GM23338 (cell line): Measurements from ENCODE around the gene CDK13. TPM values are rescaled to one million over a fixed set of nuclear protein-coding genes. Genes with fewer than 3 reads are reported as not detected.

ENCODE experiments used
- ATAC-seq: fragments of 200-7000 bp; cut with Tn5 transposase; 3 replicates; pipeline ENCODE4 v1.9.1; 2020
- DNase-seq: peaks from one replicate; pipeline ENCODE4 v3.0.0-alpha.2; 2015; ENCODE audit warnings: low spot score
- H2AFZ ChIP-seq: fragments of 200-600 bp; sonication (generic); 2 replicates; pipeline ENCODE4 v1.8.0; 2016; ENCODE audit warnings: antibody characterized with exemption, mild to moderate bottlenecking, moderate library complexity
- H3F3A ChIP-seq: fragments of 200-600 bp; sonication (generic); replicated peaks from 2 replicates; pipeline ENCODE4 v1.8.0; 2017; ENCODE audit warnings: antibody characterized with exemption, mixed run types, low read depth
- H3K27ac ChIP-seq: fragments of 200-600 bp; sonication (generic); 2 replicates; pipeline ENCODE4 v1.6.1; 2016; ENCODE audit warnings: low read depth
- H3K27me3 ChIP-seq: fragments of 200-600 bp; sonication (generic); 2 replicates; pipeline ENCODE4 v1.8.0; 2016; ENCODE audit warnings: mild to moderate bottlenecking, mixed run types, moderate library complexity; ENCODE audit not compliant: insufficient read depth
- H3K36me3 ChIP-seq: fragments of 200-600 bp; sonication (generic); 2 replicates; pipeline ENCODE4 v1.8.0; 2016; ENCODE audit warnings: mild to moderate bottlenecking; ENCODE audit not compliant: insufficient read depth
- H3K4me1 ChIP-seq: fragments of 200-600 bp; sonication (generic); 2 replicates; pipeline ENCODE4 v1.8.0; 2016; ENCODE audit warnings: mild to moderate bottlenecking, moderate library complexity; ENCODE audit not compliant: insufficient read depth
- H3K4me2 ChIP-seq: fragments of 200-600 bp; sonication (generic); 2 replicates; pipeline ENCODE4 v1.7.1; 2017; ENCODE audit warnings: mixed run types
- H3K4me3 ChIP-seq: fragments of 200-600 bp; sonication (generic); 2 replicates; pipeline ENCODE4 v1.6.1; 2016; ENCODE audit warnings: mixed run types
- H3K79me2 ChIP-seq: fragments of 200-600 bp; sonication (generic); replicated peaks from 2 replicates; pipeline ENCODE4 v1.8.0; 2017; ENCODE audit warnings: mild to moderate bottlenecking; ENCODE audit not compliant: insufficient read depth
- H3K9me2 ChIP-seq: fragments of 200-600 bp; sonication (generic); 2 replicates; pipeline ENCODE4 v1.8.0; 2017; ENCODE audit not compliant: insufficient read depth
- H4K20me1 ChIP-seq: fragments of 200-600 bp; sonication (generic); replicated peaks from 2 replicates; pipeline ENCODE4 v1.8.0; 2017; ENCODE audit warnings: mild to moderate bottlenecking; ENCODE audit not compliant: insufficient read depth
- H3K27ac Mint-ChIP-seq: 2 replicates; pipeline ENCODE4 v1.8.0; 2020; ENCODE audit warnings: inconsistent platforms, mild to moderate bottlenecking, moderate library complexity, mixed read lengths
- H3K27me3 Mint-ChIP-seq: 3 replicates; pipeline ENCODE4 v1.8.0; 2022; ENCODE audit warnings: low read depth, mild to moderate bottlenecking, moderate library complexity, mixed read lengths, inconsistent platforms; ENCODE audit not compliant: insufficient read depth, poor library complexity
- H3K36me3 Mint-ChIP-seq: 3 replicates; pipeline ENCODE4 v1.8.0; 2021; ENCODE audit warnings: low read depth, mild to moderate bottlenecking, inconsistent platforms, moderate library complexity, mixed read lengths
- H3K4me1 Mint-ChIP-seq: 3 replicates; pipeline ENCODE4 v1.8.0; 2020; ENCODE audit warnings: mild to moderate bottlenecking, inconsistent platforms, mixed read lengths
- H3K4me3 Mint-ChIP-seq: 3 replicates; pipeline ENCODE4 v1.8.0; 2021; ENCODE audit warnings: moderate library complexity, mild to moderate bottlenecking, inconsistent platforms, mixed read lengths
- H3K9me3 Mint-ChIP-seq: 3 replicates; pipeline ENCODE4 v1.8.0; 2020; ENCODE audit warnings: moderate library complexity, mild to moderate bottlenecking, inconsistent platforms, mixed read lengths
- CREB1 ChIP-seq: fragments of 250-450 bp; sonication (Bioruptor Pico); IDR thresholded peaks from 2 replicates; pipeline ENCODE4 v1.5.0; 2020; ENCODE audit warnings: low read depth, mild to moderate bottlenecking, moderate library complexity
- CTCF ChIP-seq, 2 experiments: fragments of 200-600 bp in 1 of 2; sonication (generic) in 1 of 2; conservative IDR thresholded peaks; 2 replicates each; pipeline versions ENCODE4 v1.5.1 to v1.6.1; 2016 to 2017; ENCODE audit warnings: antibody characterized with exemption in 2 of 2, low read depth in 2 of 2, mild to moderate bottlenecking in 2 of 2, moderate library complexity in 1 of 2
- ETS1 ChIP-seq: IDR thresholded peaks from 2 replicates; pipeline ENCODE4 v1.6.1; 2016; ENCODE audit warnings: antibody characterized with exemption
- EZH2 ChIP-seq: fragments of 200-600 bp; sonication (generic); IDR thresholded peaks from one replicate; pipeline ENCODE4 v1.8.0; 2017; ENCODE audit warnings: antibody characterized with exemption, mild to moderate bottlenecking, low read depth; ENCODE audit not compliant: unreplicated experiment
- EZH2phosphoT487 ChIP-seq: fragments of 200-600 bp; sonication (generic); IDR thresholded peaks from one replicate; pipeline ENCODE4 v1.8.1; 2018; ENCODE audit warnings: antibody characterized with exemption; ENCODE audit not compliant: unreplicated experiment
- JUNB ChIP-seq: IDR thresholded peaks from one replicate; pipeline ENCODE4 v1.6.1; 2016; ENCODE audit warnings: antibody characterized with exemption; ENCODE audit not compliant: unreplicated experiment
- NANOG ChIP-seq: IDR thresholded peaks from 2 replicates; pipeline ENCODE4 v1.6.1; 2016; ENCODE audit warnings: antibody characterized with exemption, borderline replicate concordance
- POLR2AphosphoS5 ChIP-seq: IDR thresholded peaks from 2 replicates; pipeline ENCODE4 v1.6.1; 2016; ENCODE audit warnings: antibody characterized with exemption, low read depth
- REST ChIP-seq: IDR thresholded peaks from one replicate; pipeline ENCODE4 v1.6.1; 2018; ENCODE audit warnings: antibody characterized with exemption; ENCODE audit not compliant: unreplicated experiment
- STAT1 ChIP-seq: IDR thresholded peaks from one replicate; pipeline ENCODE4 v1.6.1; 2016; ENCODE audit warnings: antibody characterized with exemption; ENCODE audit not compliant: unreplicated experiment
- ZNF114 ChIP-seq: fragments of 250-450 bp; sonication (Bioruptor Pico); IDR thresholded peaks from 2 replicates; pipeline ENCODE4 v1.5.0; 2020; ENCODE audit warnings: mild to moderate bottlenecking, moderate library complexity
- ZNF331 ChIP-seq: fragments of 250-450 bp; sonication (Bioruptor Pico); IDR thresholded peaks from 2 replicates; pipeline ENCODE4 v1.5.0; 2020; ENCODE audit warnings: low read depth, mild to moderate bottlenecking, moderate library complexity
- ZNF462 ChIP-seq: fragments of 250-450 bp; sonication (Bioruptor Pico); IDR thresholded peaks from 2 replicates; pipeline ENCODE4 v1.5.0; 2020; ENCODE audit warnings: mild to moderate bottlenecking, moderate library complexity
- polyA plus RNA-seq: library from polyadenylated mRNA; unstranded; fragments of >200 nt; fragmentation: Nextera tagmentation; extraction: Ambion mirVana; gene quantifications from 2 replicates; pipeline ENCODE4 v1.2.1, GENCODE V29; 2016
- total RNA-seq: library from RNA; depleted of rRNA; stranded (reverse); fragments of >200 nt; shearing (Covaris generic); gene quantifications from 2 replicates; pipeline ENCODE4 v1.2.3, GENCODE V29; 2014

CDK13 gene
- total and polyA plus RNA-seq, 2 experiments from 2014 or later, result 39.4 to 80.2 TPM

GRCh38 chr7:39969431-39969830 lies 19.4 kb downstream of the CDK13 start:
- DNase-seq (no peak), ATAC-seq (peak; percentile 55; the same call in 2 of the 3 replicates)
- Histone ChIP-seq H2AFZ (no peak overlapping the region), H3F3A (no peaks in the 10 kb centered on the region), H3K27me3 (no peaks in the 10 kb centered on the region), H4K20me1 (no peaks in the 10 kb centered on the region; the same call in 1 of the 2 replicates), H3K79me2 (peaks cover 99% of the 10 kb centered on the region), H3K4me1 (peaks cover 34% of the 10 kb centered on the region), H3K4me3 (no peak overlapping the region), H3K4me2 (peak overlapping the region; percentile 46), H3K27ac (peak overlapping the region; percentile 79), H3K9me2 (no peaks in the 10 kb centered on the region), H3K36me3 (no peaks in the 10 kb centered on the region)
- peaks cover 7% of the 10 kb centered on the region for H3K27me3 Mint-ChIP-seq
- H3K27ac Mint-ChIP-seq, result peak overlapping the region; percentile 93
- TF ChIP-seq ZNF462 (CRISPR knock-in tag) (no peak), ZNF114 (CRISPR knock-in tag) (no peak), ETS1 (no peak), REST (no peak), EZH2 (no peak), ZNF331 (CRISPR knock-in tag) (no peak), EZH2phosphoT487 (no peak), JUNB (no peak), CTCF (conservative IDR thresholded peaks at IDR 0.05; ENCODE audit: low read depth in 2 of 2) (no peak), CREB1 (CRISPR knock-in tag) (no peak), STAT1 (no peak), NANOG (no peak), POLR2AphosphoS5 (no peak)
- H3K36me3 Mint-ChIP-seq, result peaks cover 24% of the 10 kb centered on the region
- H3K9me3 Mint-ChIP-seq, result peaks cover 23% of the 10 kb centered on the region
- H3K4me3 Mint-ChIP-seq, result no peak overlapping the region
- peaks cover 32% of the 10 kb centered on the region for H3K4me1 Mint-ChIP-seq
